ENCODE measurements around the gene CAMSAP1.

Gene CAMSAP1

DNA sequence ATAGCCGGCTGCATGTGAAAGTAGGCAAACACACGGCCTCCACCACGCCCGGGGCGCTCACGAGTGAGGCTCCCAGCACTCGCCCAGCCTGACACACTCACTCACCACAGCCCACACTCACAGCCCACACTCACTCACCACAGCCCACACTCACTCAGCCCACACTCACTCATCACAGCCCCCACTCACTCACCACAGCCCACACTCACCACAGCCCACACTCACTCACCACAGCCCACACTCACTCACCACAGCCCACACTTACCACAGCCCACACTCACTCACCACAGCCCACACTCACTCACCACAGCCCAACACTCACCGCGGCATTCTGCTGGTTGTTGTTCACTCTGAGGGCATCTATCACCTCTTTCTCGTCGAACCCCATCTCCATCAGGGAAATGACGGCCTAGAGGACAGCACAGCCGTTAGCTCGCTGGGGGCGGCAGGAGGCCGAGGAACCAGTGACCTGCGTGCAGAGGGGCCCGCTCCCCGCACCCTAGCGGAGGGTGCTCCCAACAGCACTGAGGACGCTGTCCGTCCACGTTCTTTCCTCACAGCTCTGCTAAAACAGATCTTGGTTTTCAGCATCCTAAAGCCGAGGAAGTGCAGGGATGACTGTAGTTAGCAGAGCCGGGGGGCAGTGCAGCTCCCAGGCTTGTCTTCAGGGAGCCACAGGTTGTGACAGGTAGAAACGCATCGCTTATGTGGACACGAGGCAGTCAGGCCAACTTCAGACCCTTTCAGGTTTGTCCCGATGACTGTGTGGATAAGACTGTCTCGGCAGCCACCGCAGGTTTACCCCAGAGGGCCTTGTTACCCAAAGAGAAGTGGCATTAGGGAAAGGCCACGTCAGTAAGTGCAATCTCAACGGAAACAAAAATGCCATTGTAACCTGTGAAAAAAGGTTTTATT, 32.3 kb upstream of the CAMSAP1 start:
- no peak for DNase-seq

GRCh38 chr9:135937521-135938489, 30.5 kb upstream of the CAMSAP1 start:
- no peak for DNase-seq

DNA sequence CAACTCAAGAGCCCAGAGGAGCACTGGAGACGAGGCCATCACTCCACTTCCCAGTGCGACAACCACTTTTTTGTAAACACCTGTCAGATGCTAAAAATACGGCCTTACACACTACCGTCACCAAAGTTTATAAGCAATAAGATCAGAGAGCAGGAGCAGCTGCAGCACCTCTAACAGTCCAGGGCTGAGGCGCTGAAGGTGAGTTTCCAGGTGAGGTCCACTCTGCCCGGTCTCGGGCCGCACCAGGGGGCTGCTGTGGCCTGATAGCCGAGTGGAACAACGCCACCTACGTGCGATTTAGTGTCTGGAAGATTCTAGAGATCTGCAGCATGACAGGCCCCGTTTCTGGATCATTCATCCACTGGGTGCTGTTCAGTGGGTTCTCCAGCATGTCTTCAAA, 25.8 kb upstream of the CAMSAP1 start:
- no peak for DNase-seq

DNA sequence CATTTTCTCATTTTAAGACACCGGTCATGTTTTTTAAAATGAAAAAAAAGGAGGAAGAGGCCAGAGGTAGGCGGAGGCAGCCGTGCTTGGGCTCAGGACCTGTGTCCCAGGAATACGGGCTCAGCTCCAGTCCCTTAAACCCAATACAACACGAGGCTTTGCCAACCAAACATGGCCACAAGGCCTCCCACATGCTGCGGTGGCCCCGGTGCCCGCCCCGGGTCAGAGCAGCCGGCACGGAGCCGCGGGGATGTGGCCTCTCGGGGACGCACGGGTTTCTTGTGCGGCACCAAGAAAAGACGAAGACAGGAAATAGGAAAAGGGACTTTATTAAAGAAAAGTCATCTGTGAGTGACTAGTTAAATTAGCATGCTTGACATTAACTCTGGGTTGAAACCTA, 25.3 kb upstream of the CAMSAP1 start:
- no peak for DNase-seq

DNA sequence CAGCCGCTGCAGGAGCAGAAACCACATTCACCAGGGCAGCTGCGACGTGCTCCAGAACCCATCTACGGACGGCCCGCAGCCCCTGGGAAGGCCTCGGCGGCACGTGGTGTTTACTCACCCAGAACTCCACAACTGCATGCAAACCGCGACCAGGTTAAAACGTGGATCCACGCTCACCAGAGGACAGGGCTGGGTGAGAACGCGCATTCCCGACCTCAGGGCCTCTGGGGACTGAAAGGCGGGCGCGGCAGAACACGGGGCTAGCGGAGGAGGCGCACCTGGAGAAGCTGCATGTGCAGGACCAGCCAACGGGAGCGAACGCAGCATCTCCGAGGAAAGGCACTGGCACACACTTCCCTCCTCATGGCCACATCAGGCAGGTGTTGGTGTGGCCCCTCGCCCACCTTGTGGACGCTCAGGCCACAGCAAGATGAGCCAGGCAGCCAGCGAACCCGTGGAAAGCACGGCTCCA, 24.0 kb upstream of the CAMSAP1 start:
- DNase-seq: no peak

DNA sequence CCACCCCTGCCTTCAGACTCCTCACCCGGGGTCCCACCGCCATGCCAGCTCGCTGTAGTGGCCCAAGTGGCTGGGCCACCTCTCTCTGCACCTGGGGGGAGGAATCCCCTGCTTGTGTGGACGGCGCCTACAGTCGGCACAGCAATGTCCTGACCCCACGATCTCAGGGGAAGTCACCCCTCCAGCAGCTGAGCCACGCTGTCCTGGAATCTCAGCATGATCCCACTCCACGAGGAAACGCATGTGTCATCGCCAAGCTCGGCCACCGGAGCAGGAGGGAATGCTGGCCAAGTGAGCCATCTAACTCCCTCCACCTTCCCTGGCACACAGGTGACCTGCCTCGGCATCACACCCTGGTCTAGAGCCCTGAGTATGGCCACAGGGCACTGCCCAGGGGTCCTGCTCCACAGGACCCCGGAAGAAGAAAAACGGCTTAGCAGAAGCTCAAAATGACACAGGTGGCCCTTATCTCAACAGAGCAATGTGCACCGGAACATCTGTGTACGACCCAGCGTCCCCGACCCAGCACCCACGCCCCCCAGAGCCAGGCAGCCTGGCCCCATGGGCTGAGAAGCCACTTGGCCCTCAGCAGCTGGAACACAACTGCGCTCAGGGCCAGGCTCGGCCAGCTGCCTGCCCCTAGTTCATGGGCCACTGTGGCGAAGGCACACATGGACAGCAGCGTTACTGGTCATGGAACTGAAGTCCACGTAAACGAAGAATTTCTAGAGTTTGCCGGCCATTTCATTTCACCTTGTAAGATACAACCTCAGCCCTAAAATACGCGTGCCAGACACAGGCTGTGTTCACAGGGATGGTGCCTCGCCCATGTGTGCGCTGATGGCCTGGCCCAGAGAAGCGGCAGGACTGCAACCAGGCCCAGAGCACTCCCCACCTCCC, 23.4 kb upstream of the CAMSAP1 start:
- DNase-seq: no peak

DNA sequence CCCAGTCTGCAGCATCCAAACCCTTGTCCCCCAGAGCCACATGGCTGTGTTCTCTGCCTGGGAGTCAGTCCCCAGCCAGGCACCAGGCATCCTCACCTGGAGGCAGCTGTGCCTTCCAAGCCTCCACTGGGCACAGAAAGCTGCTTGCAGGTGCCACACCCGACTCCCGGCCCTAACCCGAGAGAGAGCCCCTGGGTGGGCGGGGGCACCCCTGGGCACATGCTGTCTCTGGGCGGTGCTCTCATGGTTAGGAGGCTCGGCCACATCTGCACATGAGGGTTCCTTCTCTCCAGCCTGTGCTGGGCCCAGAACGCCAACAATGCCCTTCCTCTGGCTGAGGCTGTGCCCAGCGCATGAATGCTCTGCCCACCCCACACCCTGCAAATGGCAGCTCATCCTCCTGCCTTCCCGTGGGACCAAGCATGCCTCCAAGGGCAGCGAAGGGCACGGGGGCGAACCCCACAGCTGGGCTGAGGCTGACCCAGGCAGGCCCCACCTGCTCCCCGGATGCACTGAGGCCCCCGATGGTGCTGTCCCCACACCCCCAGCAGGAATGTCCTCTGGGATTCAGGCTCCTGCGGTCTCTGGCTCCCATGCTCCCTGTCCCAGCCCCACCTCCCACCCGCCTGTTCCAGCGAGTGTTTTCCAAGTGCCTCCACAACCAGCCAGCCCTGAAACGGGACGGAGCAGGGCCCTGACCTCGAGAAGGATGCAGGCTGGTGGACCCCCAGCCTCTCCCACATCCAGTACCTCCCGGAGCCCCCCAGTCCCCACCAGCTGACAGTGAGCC, 22.5 kb upstream of the CAMSAP1 start:
- DNase-seq: no peak

- DNase-seq: no peak
These were observed 21.6 kb upstream of the CAMSAP1 start for GRCh38 chr9:135928731-135929655.

- no peak for DNase-seq
These were observed 20.9 kb upstream of the CAMSAP1 start for GRCh38 chr9:135928074-135928730.

DNA sequence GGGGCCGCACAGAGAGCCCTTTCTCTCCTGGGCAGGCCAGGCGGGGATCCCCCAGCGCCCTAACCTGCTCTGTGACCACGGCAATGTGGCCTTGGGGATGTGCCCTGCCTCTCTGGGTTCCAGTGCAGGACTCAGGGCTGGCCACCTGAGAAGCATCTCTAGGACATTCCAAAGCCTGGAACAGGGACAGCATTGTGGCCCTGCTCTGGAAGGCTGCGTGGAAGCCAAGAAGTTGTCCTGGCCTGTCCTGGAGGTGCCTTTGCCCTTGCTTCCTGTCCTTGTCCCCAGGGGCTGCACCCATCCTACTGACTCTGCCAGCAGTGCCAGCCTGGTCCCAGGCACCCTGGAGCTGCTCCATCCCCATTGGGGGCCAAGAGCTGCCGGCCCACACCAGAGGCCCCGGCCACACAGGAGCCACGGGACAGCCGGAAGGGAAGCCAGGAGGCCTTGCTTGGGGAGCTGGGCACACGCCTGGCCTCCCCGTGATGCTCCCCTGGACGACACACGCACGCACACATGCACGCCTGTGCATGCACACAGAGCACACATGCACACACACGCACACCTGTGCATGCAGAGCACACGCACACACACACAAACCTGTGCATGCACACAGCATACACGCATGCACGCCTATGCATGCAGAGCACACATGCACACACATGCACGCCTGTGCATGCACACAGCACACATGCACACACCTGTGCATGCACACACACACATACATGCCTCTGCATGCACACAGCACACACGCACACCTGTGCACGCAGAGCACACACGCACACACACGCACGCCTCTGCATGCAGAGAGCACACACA, 20.1 kb upstream of the CAMSAP1 start:
- no peak for DNase-seq

- DNase-seq: peak; percentile 98
These were observed 19.3 kb upstream of the CAMSAP1 start for GRCh38 chr9:135926402-135927194.

DNA sequence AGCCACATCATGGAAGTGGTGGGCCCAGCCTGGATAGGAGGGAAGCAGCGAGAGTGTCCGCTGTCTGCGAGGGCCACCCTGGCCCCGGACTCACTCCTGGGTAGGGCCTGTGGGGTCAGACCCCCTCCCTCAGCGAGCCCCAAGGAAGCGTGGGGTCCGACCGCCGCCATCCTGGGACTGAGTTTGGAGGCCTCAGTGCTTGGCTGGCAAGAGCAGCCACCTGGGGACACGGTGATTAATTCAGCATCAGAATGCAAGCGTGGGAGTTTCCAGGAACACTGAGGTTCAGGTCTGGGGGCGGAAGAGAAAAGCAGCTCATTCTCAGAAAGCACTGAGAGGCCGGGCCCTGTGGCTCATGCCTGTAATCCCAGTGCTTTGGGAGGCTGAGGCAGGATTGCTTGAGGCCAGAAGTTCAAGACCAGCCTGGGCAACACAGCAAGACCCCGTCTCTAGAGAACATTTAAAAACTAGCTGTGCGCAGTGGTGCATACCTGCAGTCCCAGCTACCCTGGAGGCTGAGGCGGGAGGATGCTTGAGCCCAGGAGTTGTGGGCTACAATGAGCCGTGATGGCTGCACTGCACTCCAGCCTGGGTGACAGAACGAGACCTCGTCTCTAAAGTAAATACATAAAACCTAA, 18.3 kb upstream of the CAMSAP1 start:
- DNase-seq: no peak

GRCh38 chr9:135924628-135925338, 17.4 kb upstream of the CAMSAP1 start:
- no peak for DNase-seq

GRCh38 chr9:135923508-135923907, 16.2 kb upstream of the CAMSAP1 start:
- DNase-seq: no peak

DNA sequence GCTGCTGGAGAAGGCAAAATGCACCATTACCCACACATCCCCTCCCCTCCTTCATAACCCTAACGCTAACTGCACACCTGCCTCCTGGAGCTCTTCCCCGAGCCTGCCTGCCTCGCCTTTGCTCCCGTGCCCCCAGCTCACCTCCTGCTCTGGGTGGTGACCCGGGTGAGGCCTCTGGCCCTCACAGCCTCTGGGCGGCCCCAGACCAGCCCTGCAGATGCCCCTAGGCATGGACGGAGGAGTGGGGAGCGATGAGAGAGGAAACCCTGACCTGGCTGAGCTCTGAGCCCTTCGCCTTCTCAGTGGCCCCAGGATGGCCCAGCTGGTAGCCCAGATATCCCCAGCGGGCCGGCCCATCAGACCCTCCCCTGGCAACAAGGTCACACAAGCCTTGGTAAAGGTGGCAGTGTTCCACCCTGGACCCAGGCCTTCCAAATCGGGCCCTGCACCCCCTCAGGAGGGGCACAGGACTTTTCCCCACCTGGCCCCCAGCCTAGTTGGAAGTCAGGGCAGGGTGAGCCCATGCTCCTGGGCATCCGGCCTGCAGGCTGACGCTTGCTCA, 14.5 kb upstream of the CAMSAP1 start:
- DNase-seq: no peak

GRCh38 chr9:135920973-135921585, 13.7 kb upstream of the CAMSAP1 start:
- no peak for DNase-seq
